T-helper 9 cell (primary cell): Measurements from ENCODE around the gene PJA2.

Source experiments
- DNase-seq: peaks from one replicate; pipeline ENCODE4 v3.0.0-alpha.2; 2020

PJA2 gene

GRCh38 chr5:109349388-109349787 lies 60.4 kb downstream of the PJA2 start:
- DNase-seq = no peak

GRCh38 chr5:109347252-109347888 lies 62.4 kb downstream of the PJA2 start:
- DNase-seq = no peak

GRCh38 chr5:109345699-109346098 lies 64.1 kb downstream of the PJA2 start:
- DNase-seq = no peak

GRCh38 chr5:109340351-109340750 lies 69.4 kb downstream of the PJA2 start:
- no peak for DNase-seq

GRCh38 chr5:109335114-109335513 lies 74.7 kb downstream of the PJA2 start:
- no peak for DNase-seq

GRCh38 chr5:109334056-109334455 lies 75.7 kb downstream of the PJA2 start:
- DNase-seq = no peak

GRCh38 chr5:109329333-109330237 lies 80.2 kb downstream of the PJA2 start:
- DNase-seq = no peak

GRCh38 chr5:109328626-109329025 lies 81.1 kb downstream of the PJA2 start:
- DNase-seq = no peak

- no peak for DNase-seq
Observed at GRCh38 chr5:109327570-109327969, 82.2 kb downstream of the PJA2 start.

GRCh38 chr5:109326919-109327318 lies 82.9 kb downstream of the PJA2 start:
- DNase-seq = no peak

- DNase-seq = no peak
Observed at GRCh38 chr5:109325456-109325855, 84.3 kb downstream of the PJA2 start.

- no peak for DNase-seq
Observed at GRCh38 chr5:109324931-109325330, 84.8 kb downstream of the PJA2 start.

- no peak for DNase-seq
Observed at GRCh38 chr5:109324351-109324750, 85.4 kb downstream of the PJA2 start.

- no peak for DNase-seq
Observed at GRCh38 chr5:109322694-109323093, 87.1 kb downstream of the PJA2 start.

- no peak for DNase-seq
Observed at GRCh38 chr5:109319351-109319750, 90.4 kb downstream of the PJA2 start.

- DNase-seq = no peak
Observed at GRCh38 chr5:109318455-109319108, 91.2 kb downstream of the PJA2 start.

- DNase-seq = no peak
Observed at GRCh38 chr5:109316634-109317033, 93.1 kb downstream of the PJA2 start.

- DNase-seq = no peak
Observed at GRCh38 chr5:109315245-109315644, 94.5 kb downstream of the PJA2 start.

GRCh38 chr5:109313127-109313526 lies 96.6 kb downstream of the PJA2 start:
- no peak for DNase-seq

GRCh38 chr5:109312695-109313094 lies 97.1 kb downstream of the PJA2 start:
- DNase-seq = no peak

GRCh38 chr5:109310315-109310714 lies 99.5 kb downstream of the PJA2 start:
- no peak for DNase-seq

GRCh38 chr5:109309326-109310063 lies 100.3 kb downstream of the PJA2 start:
- DNase-seq = no peak

GRCh38 chr5:109307951-109308350 lies 101.8 kb downstream of the PJA2 start:
- DNase-seq = no peak
